ENCODE data around the gene FANK1. TPM values are rescaled to one million over a fixed set of nuclear protein-coding genes. Genes with fewer than 3 reads are reported as not detected.
A peak's percentile ranks its signal among the peaks of the same experiment; 100 is the strongest.
"Not testable (repeated sequence)": the region's sequence is repeated elsewhere in the genome, so short reads cannot be mapped to it uniquely, and the experiment has no call there.

Gene FANK1
- total RNA-seq (2021) (0.83 and 1.4 TPM in 2 replicates), Bru-seq, nascent RNA (percentile 37 among the genes with signal in this experiment), BruChase-seq, experiment 1, labeled RNA remaining after a 2-hour chase (percentile 41 among the genes with signal in this experiment), BruChase-seq, experiment 2, labeled RNA remaining after a 6-hour chase (percentile 41 among the genes with signal in this experiment)
- long read RNA-seq, partial matches to known transcripts: 2 of 6 reads
- long read RNA-seq, other reads (novel, unspliced or antisense): 4 of 6 reads

- POLR2A ChIA-PET (ENCODE audit: low non-redundant PET); CTCF ChIA-PET: not testable (repeated sequence)
- peak within 1 kb of the TSS; percentile 75 for H3K27ac ChIP-seq (ENCODE audit: low read depth, low read length, poor library complexity, severe bottlenecking)
These were observed at the start of gene FANK1 for GRCh38 chr10:125896088-125896934. TSS of gene FANK1 (plus strand) at chr10:125896564. CDS start at chr10:125896643, 79 bp downstream.

GRCh38 chr10:125846894-125847293 lies 49.5 kb upstream of the FANK1 start:
- TF ChIP-seq EZH2 (IDR thresholded peaks at IDR 0.05; ENCODE audit: borderline replicate concordance, low read depth, low read length, poor library complexity, severe bottlenecking) (no peak), CTCF (conservative IDR thresholded peaks at IDR 0.05; ENCODE audit: low read depth, low read length) (no peak)
- Histone ChIP-seq H3K9me3 (ENCODE audit: low read depth, low read length, poor library complexity, severe bottlenecking) (no peaks in the 10 kb centered on the region), H3K27ac (ENCODE audit: low read depth, low read length, poor library complexity, severe bottlenecking) (no peak overlapping the region), H3K36me3 (ENCODE audit: insufficient read depth, low read length, poor library complexity, severe bottlenecking) (peaks cover 17% of the 10 kb centered on the region), H3K4me3 (ENCODE audit: low read depth, low read length, poor library complexity, severe bottlenecking) (no peak overlapping the region), H3K27me3 (replicated peaks; ENCODE audit: insufficient read depth, low read depth, low read length, poor library complexity) (no peaks in the 10 kb centered on the region), H3K4me1 (ENCODE audit: insufficient read depth, low read length, poor library complexity, severe bottlenecking) (no peaks in the 10 kb centered on the region)
- BruUV-seq (replicated peaks): no TSS peak
- ChIA-PET POLR2A (ENCODE audit: low non-redundant PET) (no interaction called here), CTCF (no interaction called here)
- intact Hi-C loops (cut with micrococcal nuclease; ENCODE audit: unreplicated experiment): no loop called here
- no peak for DNase-seq (ENCODE audit: low spot score)

More at GRCh38 chr10:125896088-125896934, at the start of gene FANK1:
- H3K4me1 ChIP-seq (ENCODE audit: insufficient read depth, low read length, poor library complexity, severe bottlenecking); H3K27me3 ChIP-seq (replicated peaks; ENCODE audit: insufficient read depth, low read depth, low read length, poor library complexity); BruUV-seq (replicated peaks); intact Hi-C loops (cut with micrococcal nuclease; ENCODE audit: unreplicated experiment); H3K36me3 ChIP-seq (ENCODE audit: insufficient read depth, low read length, poor library complexity, severe bottlenecking); H3K9me3 ChIP-seq (ENCODE audit: low read depth, low read length, poor library complexity, severe bottlenecking): not testable (repeated sequence)
- H3K4me3 ChIP-seq (ENCODE audit: low read depth, low read length, poor library complexity, severe bottlenecking): peak within 1 kb of the TSS; percentile 65
- DNase-seq (ENCODE audit: low spot score): peak; percentile 91

- ChIA-PET CTCF (no interaction called here), POLR2A (ENCODE audit: low non-redundant PET) (no interaction called here)
- no TSS peak for BruUV-seq (replicated peaks)
- Histone ChIP-seq H3K36me3 (ENCODE audit: insufficient read depth, low read length, poor library complexity, severe bottlenecking) (peaks cover 19% of the 10 kb centered on the region), H3K27ac (ENCODE audit: low read depth, low read length, poor library complexity, severe bottlenecking) (no peak overlapping the region), H3K27me3 (replicated peaks; ENCODE audit: insufficient read depth, low read depth, low read length, poor library complexity) (no peaks in the 10 kb centered on the region), H3K4me1 (ENCODE audit: insufficient read depth, low read length, poor library complexity, severe bottlenecking) (no peaks in the 10 kb centered on the region), H3K4me3 (ENCODE audit: low read depth, low read length, poor library complexity, severe bottlenecking) (no peak overlapping the region), H3K9me3 (ENCODE audit: low read depth, low read length, poor library complexity, severe bottlenecking) (no peaks in the 10 kb centered on the region)
- intact Hi-C loops (cut with micrococcal nuclease; ENCODE audit: unreplicated experiment): no loop called here
- DNase-seq (ENCODE audit: low spot score): no peak
- TF ChIP-seq EZH2 (IDR thresholded peaks at IDR 0.05; ENCODE audit: borderline replicate concordance, low read depth, low read length, poor library complexity, severe bottlenecking) (no peak), CTCF (conservative IDR thresholded peaks at IDR 0.05; ENCODE audit: low read depth, low read length) (no peak)
These were observed 48.0 kb upstream of the FANK1 start for GRCh38 chr10:125848371-125848770.
